Left lung (tissue), 10 donors: ENCODE results near the gene BEST3. TPM values are rescaled to one million over a fixed set of nuclear protein-coding genes. Genes with fewer than 3 reads are reported as not detected.

Source experiments
- ATAC-seq: fragments of 200-7000 bp; cut with Tn5 transposase; one replicate; pipeline ENCODE4 v1.9.1; 2020; ENCODE audit warnings: moderate library complexity
- DNase-seq, 4 donors: peaks; one replicate each; pipeline ENCODE4 v3.0.0-alpha.2; 2013 to 2020
- H3K27ac ChIP-seq, 2 donors: fragments of 200-600 bp; sonication (generic) in 1 of 2; one replicate each; pipeline versions ENCODE4 v1.5.0 to v1.8.0; 2020 to 2021
- H3K27me3 ChIP-seq, 2 donors: fragments of 200-600 bp; sonication (generic) in 1 of 2; one replicate each; pipeline versions ENCODE4 v1.5.0 to v1.8.0; 2020 to 2021
- H3K36me3 ChIP-seq, 2 donors: fragments of 200-600 bp; sonication (generic) in 1 of 2; one replicate each; pipeline versions ENCODE4 v1.5.0 to v1.8.0; 2020 to 2021
- H3K4me1 ChIP-seq, 2 donors: fragments of 200-600 bp; one replicate each; pipeline ENCODE4 v1.8.0; 2021
- H3K4me3 ChIP-seq, 2 donors: fragments of 200-600 bp; sonication (generic) in 1 of 2; one replicate each; pipeline versions ENCODE4 v1.5.0 to v1.8.0; 2020 to 2021; ENCODE audit warnings: mild to moderate bottlenecking in 1 of 2
- H3K9me3 ChIP-seq, 2 donors: fragments of 200-600 bp; sonication (generic) in 1 of 2; one replicate each; pipeline versions ENCODE4 v1.5.0 to v1.8.0; 2020 to 2021
- CTCF ChIP-seq, 2 donors: fragments of 200-600 bp; sonication (generic) in 1 of 2; IDR thresholded peaks; one replicate each; pipeline versions ENCODE4 v1.5.0 to v1.8.0; 2021; ENCODE audit warnings: antibody characterized with exemption in 2 of 2
- intact Hi-C, 2 donors: fragments of 100-400 bp; cut with DNase I; formaldehyde crosslinking; loops; one replicate each; pipeline versions ENCODE4 v1.11.2 to v1.14.2; 2022
- polyA plus RNA-seq, 6 donors: library from polyadenylated mRNA; unstranded; fragments of 120-200 nt; gene quantifications; one replicate each; pipeline ENCODE4 v1.2.1, GENCODE V29; 2013; ENCODE audit not compliant: insufficient read length in 6 of 6
- total RNA-seq, 2 donors: library from RNA; stranded (reverse); fragmentation: NEBNext Ultra II Directional; extraction: Animal tissue kit (Norgen Biotek cat#: 25700); gene quantifications; one replicate each; pipeline ENCODE4 v1.2.1, GENCODE V29; 2021
- donor health status: DM: no; HTN: yes; CAD: no.
- donor health status: DM: no; HTN: no; CAD: no.

Gene BEST3
- total and polyA plus RNA-seq, 8 donors = 0.28 to 0.67 (median 0.45) TPM; not detected in 2

DNA sequence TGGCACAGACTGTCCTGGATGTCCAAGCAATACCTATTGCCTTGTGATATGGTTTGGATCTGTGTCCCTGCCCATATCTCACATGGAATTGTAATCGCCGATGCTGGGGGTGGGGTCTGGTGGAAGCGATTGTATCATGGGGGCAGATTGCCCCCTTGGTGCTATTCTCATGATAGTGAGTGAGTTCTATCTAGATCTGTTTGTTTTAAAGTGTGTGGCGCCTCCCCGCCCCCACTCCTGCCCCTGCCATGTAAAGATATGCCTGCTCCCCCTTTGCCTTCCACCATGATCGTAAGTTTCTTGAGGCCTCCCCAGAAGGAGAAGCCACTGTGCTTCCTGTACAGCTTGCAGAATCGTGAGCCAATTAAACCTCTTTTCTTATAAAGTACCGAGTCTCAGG, 71.6 kb downstream of the BEST3 start:
- Histone ChIP-seq H3K4me1 (no peaks in the 10 kb centered on the region), H3K9me3 (no peaks in the 10 kb centered on the region), H3K36me3 (no peaks in the 10 kb centered on the region), H3K27ac (no peak overlapping the region), H3K4me3 (no peak overlapping the region), H3K27me3 (no peaks in the 10 kb centered on the region)
- intact Hi-C loops = no loop called here
- no peak for TF ChIP-seq CTCF (IDR thresholded peaks at IDR 0.05)
- ATAC-seq = no peak
- no peak for DNase-seq

GRCh38 chr12:69623970-69624369, 75.1 kb downstream of the BEST3 start:
- Histone ChIP-seq H3K27ac (no peak overlapping the region), H3K27me3 (no peaks in the 10 kb centered on the region), H3K9me3 (no peaks in the 10 kb centered on the region), H3K36me3 (no peaks in the 10 kb centered on the region), H3K4me1 (no peaks in the 10 kb centered on the region), H3K4me3 (no peak overlapping the region)
- intact Hi-C loops = no loop called here
- no peak for ATAC-seq
- TF ChIP-seq CTCF (IDR thresholded peaks at IDR 0.05) = no peak
- DNase-seq = peak in 1 of 4 donors; percentile 21

- no peaks in the 10 kb centered on the region for H3K9me3 ChIP-seq
- intact Hi-C loops = no loop called here
- no peak for ATAC-seq
- no peak for TF ChIP-seq CTCF (IDR thresholded peaks at IDR 0.05)
- no peak for DNase-seq
- no peak overlapping the region for H3K4me3 ChIP-seq
- no peaks in the 10 kb centered on the region for H3K4me1 ChIP-seq
- H3K27ac ChIP-seq = no peak overlapping the region
- H3K27me3 ChIP-seq = no peaks in the 10 kb centered on the region
- H3K36me3 ChIP-seq = no peaks in the 10 kb centered on the region
Measured at GRCh38 chr12:69621551-69621950, 77.6 kb downstream of the BEST3 start.

DNA sequence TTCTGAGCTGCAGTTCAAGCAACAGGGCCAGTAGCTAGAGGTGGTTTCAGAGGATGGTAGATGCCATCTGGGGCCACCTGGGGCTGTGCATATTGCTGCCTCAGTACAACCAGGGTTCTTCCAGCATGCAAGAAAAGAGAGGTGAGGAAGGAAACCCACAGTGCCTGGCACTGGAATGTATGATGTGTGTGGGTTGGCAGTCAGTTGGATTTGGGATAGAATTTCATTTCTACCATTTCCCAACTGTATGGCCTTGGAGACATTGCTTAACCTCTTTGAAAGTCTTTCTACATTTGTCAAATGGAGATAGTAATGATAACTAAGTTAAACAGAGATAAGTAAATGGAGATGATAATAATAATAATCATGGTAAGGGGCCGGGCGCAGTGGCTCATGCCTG, 78.2 kb downstream of the BEST3 start:
- no peak overlapping the region for H3K4me3 ChIP-seq
- H3K36me3 ChIP-seq = no peaks in the 10 kb centered on the region
- no peak overlapping the region for H3K27ac ChIP-seq
- no peak for ATAC-seq
- intact Hi-C loops = no loop called here
- TF ChIP-seq CTCF (IDR thresholded peaks at IDR 0.05) = no peak
- DNase-seq = no peak
- no peaks in the 10 kb centered on the region for H3K9me3 ChIP-seq
- no peaks in the 10 kb centered on the region for H3K27me3 ChIP-seq
- H3K4me1 ChIP-seq = no peaks in the 10 kb centered on the region

DNA sequence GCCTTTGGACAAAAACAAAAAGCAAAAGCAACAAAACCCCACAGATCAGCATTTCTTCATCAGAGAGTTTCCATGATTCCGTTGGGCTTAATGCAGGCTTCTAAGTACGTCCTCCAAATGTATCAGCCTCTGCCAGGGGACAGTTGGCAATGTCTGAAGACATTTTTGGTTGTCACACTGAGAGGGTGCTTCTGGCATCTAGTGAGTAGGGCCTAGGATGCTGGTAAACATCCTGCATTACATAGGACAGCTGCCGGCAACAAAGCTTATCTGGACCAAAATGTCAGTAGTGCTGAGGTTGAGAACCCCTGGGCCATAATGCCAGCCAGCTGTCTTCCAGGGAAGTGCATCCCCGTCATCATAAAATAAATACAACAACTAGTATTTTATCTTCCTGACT, 79.0 kb downstream of the BEST3 start:
- TF ChIP-seq CTCF (IDR thresholded peaks at IDR 0.05) = no peak
- H3K9me3 ChIP-seq = no peaks in the 10 kb centered on the region
- H3K4me1 ChIP-seq = no peaks in the 10 kb centered on the region
- no peaks in the 10 kb centered on the region for H3K27me3 ChIP-seq
- ATAC-seq = no peak
- no peak overlapping the region for H3K27ac ChIP-seq
- no peaks in the 10 kb centered on the region for H3K36me3 ChIP-seq
- intact Hi-C loops = no loop called here
- no peak overlapping the region for H3K4me3 ChIP-seq
- no peak for DNase-seq
